AG04450 (cell line): ENCODE measurements around the gene ARF4. TPM values are rescaled to one million over a fixed set of nuclear protein-coding genes. Genes with fewer than 3 reads are reported as not detected.

Experiments used
- CTCF ChIA-PET: fragments of 300-600, 350-600 bp; formaldehyde crosslinking; extraction: SDS; loops from one replicate; lab custom pipeline; 2022; ENCODE audit warnings: antibody characterized with exemption, inconsistent platforms; lab: Charles Lee
- POLR2A ChIA-PET: fragments of 350-600 bp; formaldehyde crosslinking; extraction: SDS; loops from one replicate; lab custom pipeline; 2021; ENCODE audit warnings: antibody characterized with exemption, inconsistent platforms; lab: Yijun Ruan, JAX
- DNase-seq: peaks from one replicate; pipeline ENCODE4 v3.0.0-alpha.2; 2011; ENCODE audit warnings: low read depth, low spot score
- H3K27ac ChIP-seq: one replicate; pipeline ENCODE4 v1.5.1; 2012; ENCODE audit warnings: low read depth, low read length, control low read depth
- H3K27me3 ChIP-seq: one replicate; pipeline ENCODE4 v1.6.0; 2012; ENCODE audit warnings: low read length; ENCODE audit not compliant: control insufficient read depth, insufficient read depth
- H3K4me3 ChIP-seq: 2 replicates; pipeline ENCODE4 v1.5.1; 2011; ENCODE audit warnings: mild to moderate bottlenecking, low read depth, low read length, control low read depth
- H3K9me3 ChIP-seq: 2 replicates; pipeline ENCODE4 v1.5.1; 2012; ENCODE audit warnings: low read length; ENCODE audit not compliant: control insufficient read depth, insufficient read depth
- CTCF ChIP-seq: IDR thresholded peaks from 2 replicates; pipeline ENCODE4 v1.5.1; 2011; ENCODE audit warnings: low read depth, low read length, control low read depth, inconsistent platforms
- polyA plus RNA-seq: library from polyadenylated mRNA; depleted of rRNA; stranded (reverse); fragments of >200 nt; gene quantifications from 2 replicates; pipeline ENCODE4 v1.2.3, GENCODE V29; 2011

Gene ARF4
- polyA plus RNA-seq, 1 experiment, result 766 TPM

GRCh38 chr3:57556459-57557084, 40.6 kb downstream of the ARF4 start:
- POLR2A ChIA-PET, result interaction anchor here (0.8 to 2.4 kb wide), 6 partner anchors 11 to 199 kb away, joined by 3 to 10 read pairs (median 6); partner anchors contain the start of genes ARF4 and SLMAP
- CTCF ChIA-PET, result interaction anchor here (1.1 to 2.1 kb wide), 2 partner anchors 159 to 386 kb away, joined by 4 to 8 read pairs; no protein-coding TSS in a partner anchor
- TF ChIP-seq CTCF, result no peak

GRCh38 chr3:57555738-57556458, 41.2 kb downstream of the ARF4 start, which contains the start of gene PDE12:
Gene PDE12 (plus strand): TSS chr3:57556274. CDS start chr3:57556380, 106 bp downstream.
- POLR2A ChIA-PET, result interaction anchor here (0.5 to 2.4 kb wide), 7 partner anchors 10 to 359 kb away, joined by 3 to 10 read pairs (median 7); partner anchors contain the start of genes ARF4 and SLMAP
- DNase-seq, result peak; percentile 64

More at GRCh38 chr3:57556459-57557084, 40.6 kb downstream of the ARF4 start:
- no peaks in the 10 kb centered on the region; the same call in 1 of the 2 replicates for H3K9me3 ChIP-seq
- no peaks in the 10 kb centered on the region for H3K27me3 ChIP-seq
- peak overlapping the region; percentile 90 for H3K27ac ChIP-seq
- peak overlapping the region; percentile 93 for H3K4me3 ChIP-seq
- no peak for DNase-seq

GRCh38 chr3:57555306-57555705, 41.8 kb downstream of the ARF4 start:
- no peak for DNase-seq
- ChIA-PET POLR2A (interaction anchor here (2.2 to 2.4 kb wide), 2 partner anchors 40 to 42 kb away, joined by 7 to 10 read pairs; partner anchors contain the start of gene ARF4), CTCF (interaction anchor here (1.1 kb wide), 1 partner anchor 385 kb away, joined by 4 read pairs; no protein-coding TSS in a partner anchor)
- Histone ChIP-seq H3K27me3 (no peaks in the 10 kb centered on the region), H3K27ac (peak overlapping the region; percentile 90), H3K4me3 (peak overlapping the region; percentile 93), H3K9me3 (no peaks in the 10 kb centered on the region; the same call in 1 of the 2 replicates)
- no peak for TF ChIP-seq CTCF

More at GRCh38 chr3:57555738-57556458, 41.2 kb downstream of the ARF4 start, which contains the start of gene PDE12:
- H3K27ac ChIP-seq, result peak within 1 kb of the TSS; percentile 90
- peak within 1 kb of the TSS; percentile 93 for H3K4me3 ChIP-seq
- no peak; the same call in 1 of the 2 replicates for TF ChIP-seq CTCF
- no peaks in the 10 kb centered on the region for H3K27me3 ChIP-seq
- no peaks in the 10 kb centered on the region; the same call in 1 of the 2 replicates for H3K9me3 ChIP-seq
- CTCF ChIA-PET, result interaction anchor here (1.1 to 2.1 kb wide), 2 partner anchors 158 to 385 kb away, joined by 4 to 8 read pairs; no protein-coding TSS in a partner anchor

GRCh38 chr3:57546616-57547015, 50.5 kb downstream of the ARF4 start:
- H3K27me3 ChIP-seq, result no peaks in the 10 kb centered on the region
- ChIA-PET POLR2A (interaction anchor here (1.5 kb wide), 1 partner anchor 9 kb away, joined by 3 read pairs; the partner anchor contains the start of gene PDE12), CTCF (no interaction called here)
- no peak overlapping the region for H3K27ac ChIP-seq
- no peak overlapping the region for H3K4me3 ChIP-seq
- DNase-seq, result no peak
- TF ChIP-seq CTCF, result no peak
- H3K9me3 ChIP-seq, result no peaks in the 10 kb centered on the region
